HG03103 (cell line): ENCODE measurements around the gene MT1F.
"Not testable (repeated sequence)": the region's sequence is repeated elsewhere in the genome, so short reads cannot be mapped to it uniquely, and the experiment has no call there.

Source experiments
- ATAC-seq: cut with Tn5 transposase; IDR thresholded peaks from one replicate; pipeline ENCODE4 v1.9.1; 2021; ENCODE audit warnings: low read depth; ENCODE audit not compliant: unreplicated experiment

Gene MT1F

DNA sequence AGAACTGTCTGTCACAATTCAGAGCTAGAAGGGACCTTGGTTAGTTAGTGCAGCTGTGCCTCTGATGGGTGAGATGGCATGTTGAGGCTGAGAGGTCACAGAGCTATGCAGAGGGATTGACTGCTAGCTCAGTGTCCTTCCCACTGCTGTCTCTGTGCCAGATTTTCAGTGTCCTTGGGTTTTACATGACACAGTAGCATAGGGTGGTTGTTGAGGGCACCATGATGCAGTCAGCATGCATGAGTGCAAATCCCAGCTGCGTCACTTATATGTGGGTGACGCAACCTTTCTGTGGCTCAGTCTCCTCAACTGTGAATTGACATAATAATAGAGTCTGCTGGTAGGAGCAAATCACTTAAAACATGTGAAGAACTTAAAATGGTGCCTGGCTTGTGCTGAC is 16.6 kb upstream of the MT1F start:
- no peak for ATAC-seq

GRCh38 chr16:56643080-56643778 is 14.5 kb upstream of the MT1F start:
- ATAC-seq = no peak

DNA sequence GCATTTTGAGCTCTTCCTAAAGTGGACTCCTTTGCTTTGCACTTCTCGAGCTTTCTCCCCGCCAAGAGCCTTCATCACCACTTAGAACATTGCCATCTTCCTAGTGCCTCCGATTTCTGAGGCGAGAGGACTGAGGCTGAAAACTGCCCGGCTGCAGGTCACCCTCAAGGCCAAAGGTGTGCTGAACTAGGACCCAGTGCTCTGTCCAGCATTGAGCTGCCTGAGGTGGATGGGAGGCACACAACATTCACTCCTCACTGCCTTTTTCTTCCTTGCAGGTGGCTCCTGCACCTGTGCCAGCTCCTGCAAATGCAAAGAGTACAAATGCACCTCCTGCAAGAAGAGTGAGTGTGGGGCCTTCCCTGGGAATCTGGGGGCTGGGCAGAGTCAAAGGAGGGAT is 13.9 kb upstream of the MT1F start:
- ATAC-seq = no peak

- no peak for ATAC-seq
Measured at GRCh38 chr16:56645311-56645710, 12.4 kb upstream of the MT1F start.

DNA sequence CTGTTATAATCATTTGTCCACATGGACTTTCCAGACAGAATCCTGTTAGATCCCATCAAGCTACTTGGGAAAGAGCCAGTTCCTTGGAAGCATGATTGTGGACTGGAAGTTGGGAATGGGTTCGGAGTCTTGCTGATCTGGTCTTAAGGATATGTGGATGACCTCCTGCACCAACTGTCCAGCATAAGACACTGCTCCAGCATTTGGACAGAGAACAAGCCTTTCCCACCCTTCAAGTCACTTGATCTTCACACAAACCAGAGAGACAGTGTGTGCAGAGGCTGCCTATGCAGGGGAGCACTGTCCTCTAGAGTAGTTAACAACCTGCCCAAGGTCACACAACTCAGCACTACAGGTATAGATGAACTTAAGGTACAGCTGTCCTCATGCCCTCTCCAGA is 11.9 kb upstream of the MT1F start:
- ATAC-seq = no peak

DNA sequence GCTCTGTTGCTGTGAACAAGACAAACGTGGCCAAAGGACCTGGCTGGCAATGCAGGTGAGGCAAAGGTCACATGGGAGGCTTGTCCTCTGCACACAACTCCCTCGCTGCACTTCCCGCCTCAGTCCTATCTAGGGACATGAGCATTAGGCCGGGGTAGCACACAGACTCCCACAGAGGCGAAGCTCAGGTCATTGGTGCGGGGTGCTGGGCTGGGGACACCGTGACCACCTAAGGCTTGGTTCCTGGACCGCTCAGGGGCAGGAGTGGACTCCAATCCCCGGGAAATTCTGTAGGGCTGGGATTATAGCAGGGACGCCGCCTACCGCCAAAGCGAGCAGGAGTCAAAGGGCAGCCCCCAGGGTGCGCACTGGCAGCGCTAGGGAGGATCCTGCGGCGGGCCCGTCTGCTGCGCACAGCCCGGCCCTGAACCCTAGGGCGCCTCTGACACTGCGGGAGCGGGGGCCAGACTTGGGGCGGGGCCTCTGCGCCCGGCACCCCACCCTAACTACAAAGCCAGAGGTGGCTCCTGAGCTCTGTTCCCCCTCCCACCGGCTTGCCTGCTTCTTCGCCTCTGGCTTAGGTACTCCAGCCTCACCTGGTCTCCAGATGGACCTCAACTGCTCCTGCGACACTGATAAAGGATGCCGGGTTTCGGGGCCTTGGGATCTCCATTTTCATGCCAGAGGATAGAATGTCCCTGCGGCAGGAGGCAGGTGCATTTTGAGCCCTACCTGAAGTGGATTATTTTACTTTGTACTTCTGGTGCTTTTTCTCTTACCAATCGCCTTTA is 9.9 kb upstream of the MT1F start:
- no peak for ATAC-seq

DNA sequence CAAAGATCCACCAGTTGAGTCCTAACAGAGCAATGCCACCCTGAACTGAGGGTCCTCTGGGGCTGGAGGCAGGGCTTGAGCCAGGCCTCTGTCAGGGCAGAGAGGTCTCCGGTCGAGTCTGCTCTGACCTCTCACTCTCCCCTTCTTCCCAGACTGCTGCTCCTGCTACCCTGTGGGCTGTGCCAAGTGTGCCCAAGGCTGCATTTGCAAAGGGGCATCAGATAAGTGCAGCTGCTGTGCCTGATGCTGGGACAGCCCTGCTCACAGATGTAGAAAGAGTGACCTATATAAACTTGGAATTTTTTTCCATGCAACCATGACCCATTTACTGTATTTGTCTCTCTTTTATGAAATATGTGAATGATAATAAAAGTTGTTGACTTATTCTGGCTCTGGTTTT is 8.5 kb upstream of the MT1F start:
- ATAC-seq = no peak

- ATAC-seq = no peak
Measured at GRCh38 chr16:56649820-56650219, 7.9 kb upstream of the MT1F start.

DNA sequence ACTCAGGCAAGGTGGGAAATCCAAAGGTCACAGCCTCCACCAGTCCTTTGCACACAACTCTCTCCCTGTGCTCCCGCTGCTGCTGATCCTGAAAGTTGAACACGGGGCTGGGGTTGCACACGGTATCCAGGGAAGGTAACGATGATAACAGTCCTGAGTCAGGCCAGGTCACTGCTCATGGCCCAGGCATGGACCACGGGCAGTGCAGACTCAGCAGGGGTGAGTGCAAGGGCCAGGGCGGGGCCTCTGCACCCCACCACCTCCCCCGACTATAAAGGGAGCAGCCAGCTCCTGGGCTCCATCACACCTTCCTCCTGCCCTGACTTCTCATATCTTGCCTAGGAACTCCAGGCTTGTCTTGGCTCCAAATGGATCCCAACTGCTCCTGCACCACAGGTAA is 6.2 kb upstream of the MT1F start, which contains the start of gene MT1B:
MT1B (plus strand) TSS at position 301 of the 400 bp plus-strand sequence; CDS start at position 369, 68 bp downstream.
- ATAC-seq = no peak

DNA sequence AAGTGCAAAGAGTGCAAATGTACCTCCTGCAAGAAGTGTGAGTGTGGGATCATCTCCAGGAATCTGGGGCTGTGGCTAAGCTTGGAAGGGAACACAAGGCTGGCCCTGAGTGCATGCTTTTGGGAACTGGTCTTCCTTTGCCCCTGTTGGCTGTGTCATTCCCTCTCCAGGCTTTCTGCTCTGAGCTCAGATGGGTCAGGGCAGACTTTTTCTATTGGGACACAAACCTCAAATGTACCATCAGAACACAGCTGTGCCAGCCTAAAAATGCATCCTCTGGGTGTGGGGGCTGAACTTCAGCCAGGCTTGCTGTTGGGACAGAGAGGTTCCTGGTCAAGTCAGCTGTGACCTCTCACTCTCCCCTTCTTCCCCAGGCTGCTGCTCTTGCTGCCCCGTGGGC is 5.2 kb upstream of the MT1F start:
- ATAC-seq = no peak

DNA sequence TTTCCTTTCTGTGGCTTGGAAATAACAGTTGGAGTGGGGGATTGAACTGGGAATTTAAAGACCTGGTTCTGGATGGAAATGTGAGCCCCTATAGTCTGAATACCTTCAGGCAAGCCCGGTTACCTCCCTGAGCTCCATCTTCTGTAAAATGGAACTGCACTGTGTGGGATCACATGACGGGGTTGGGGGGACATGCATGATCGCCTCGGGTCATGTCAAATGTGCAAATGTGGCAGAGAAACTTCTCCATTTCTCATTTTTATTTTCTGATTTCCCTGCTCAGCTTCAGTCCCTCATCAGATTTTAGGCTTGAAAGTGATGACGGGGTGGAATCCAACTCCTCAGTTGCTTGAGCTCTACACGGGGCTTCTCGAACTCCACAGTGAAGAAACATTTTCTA is 4.5 kb upstream of the MT1F start:
- ATAC-seq = no peak

DNA sequence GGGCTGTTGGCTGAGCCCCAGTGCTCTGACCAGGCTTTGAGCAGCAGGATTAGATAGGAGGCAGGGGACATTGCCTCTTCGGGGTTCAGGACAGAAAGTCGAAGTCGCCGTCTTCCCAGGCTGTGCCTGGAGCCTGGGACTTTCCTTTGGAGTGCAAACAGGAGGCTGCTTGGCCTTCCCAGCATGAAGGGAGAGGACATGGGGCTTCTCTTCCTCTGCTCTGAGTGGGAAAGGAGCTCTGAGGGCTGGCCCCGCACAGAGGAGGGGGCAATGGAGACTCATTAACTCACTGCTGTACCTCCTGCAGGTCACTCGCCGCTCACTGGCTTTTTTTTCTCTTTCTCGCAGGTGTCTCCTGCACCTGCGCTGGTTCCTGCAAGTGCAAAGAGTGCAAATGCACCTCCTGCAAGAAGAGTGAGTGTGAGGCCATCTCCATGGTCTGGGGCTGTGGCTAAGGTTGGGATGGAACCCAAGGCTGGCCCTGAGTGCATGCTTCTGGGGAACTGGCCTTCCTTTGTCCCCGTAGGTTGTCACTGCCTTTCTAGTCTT is 642 bp downstream of the MT1F start:
- no peak for ATAC-seq

DNA sequence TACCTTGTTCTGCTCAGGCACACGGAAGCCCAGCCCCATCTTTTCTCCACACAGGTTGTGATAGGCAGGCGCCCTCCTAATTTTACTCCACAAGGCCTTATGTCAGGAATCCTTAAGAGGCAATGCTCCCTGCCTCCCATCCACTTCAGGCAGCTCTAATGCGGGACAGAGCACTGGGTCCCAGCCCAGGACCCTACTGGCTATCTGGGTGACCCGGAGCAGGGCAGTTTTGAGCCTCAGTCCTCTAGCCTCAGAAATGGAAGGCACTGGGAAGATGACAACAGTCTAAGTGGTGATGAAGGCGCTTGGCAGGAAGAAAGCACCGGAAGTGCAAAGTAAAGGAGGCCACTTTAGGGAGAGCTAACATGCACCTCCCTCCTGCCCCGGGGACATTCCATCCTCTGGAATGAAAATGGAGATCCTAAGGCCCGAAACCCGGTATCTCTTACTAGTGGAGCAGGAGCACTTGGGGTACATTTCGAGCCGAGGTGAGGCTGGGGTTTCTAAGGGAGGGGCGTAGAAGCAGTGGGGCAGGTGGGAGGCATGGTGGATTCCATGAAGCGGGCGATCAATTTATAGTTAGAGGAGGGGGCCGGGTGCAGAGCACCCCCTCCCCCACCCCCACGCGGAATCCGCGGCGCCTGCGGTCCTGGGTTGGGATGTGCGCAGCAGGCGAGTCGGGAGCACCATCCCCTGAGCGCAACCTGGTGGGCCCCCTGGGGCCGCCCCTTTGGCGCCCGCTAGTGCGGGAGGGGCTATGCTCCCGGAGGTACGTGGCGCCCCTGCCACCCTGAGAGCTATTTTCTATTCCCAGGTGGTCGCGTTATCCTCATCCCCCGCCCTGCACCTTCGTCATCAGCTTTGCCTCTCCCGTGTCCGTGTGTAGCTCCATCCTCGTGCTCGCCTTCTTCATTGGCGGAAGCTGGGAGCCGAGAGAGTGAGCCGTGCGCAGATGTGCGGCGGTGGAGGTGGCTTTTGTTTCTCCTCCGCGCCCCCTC is 4.9 kb downstream of the MT1F start:
- no peak for ATAC-seq

DNA sequence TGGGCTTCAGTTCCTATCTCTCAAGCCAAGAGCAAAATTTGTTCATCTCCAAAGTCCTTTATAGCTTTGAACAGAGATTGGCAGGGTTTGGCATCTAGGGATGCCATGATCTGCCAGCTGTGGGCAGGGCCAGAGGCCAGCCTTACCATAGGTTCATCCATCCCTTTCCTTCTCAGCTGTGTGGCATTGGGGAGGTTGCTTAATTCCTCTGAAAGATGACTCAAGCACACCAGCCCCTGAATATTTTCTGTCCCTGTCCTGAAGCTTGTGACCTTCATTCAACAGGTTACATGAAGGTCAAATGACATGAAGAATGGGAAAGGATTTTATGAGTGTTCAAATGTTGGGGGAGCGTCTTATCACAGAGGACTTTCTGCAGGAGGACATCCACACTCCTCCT is 6.7 kb downstream of the MT1F start:
- no peak for ATAC-seq

GRCh38 chr16:56665286-56666261 is 7.8 kb downstream of the MT1F start:
- ATAC-seq = not testable (repeated sequence)

DNA sequence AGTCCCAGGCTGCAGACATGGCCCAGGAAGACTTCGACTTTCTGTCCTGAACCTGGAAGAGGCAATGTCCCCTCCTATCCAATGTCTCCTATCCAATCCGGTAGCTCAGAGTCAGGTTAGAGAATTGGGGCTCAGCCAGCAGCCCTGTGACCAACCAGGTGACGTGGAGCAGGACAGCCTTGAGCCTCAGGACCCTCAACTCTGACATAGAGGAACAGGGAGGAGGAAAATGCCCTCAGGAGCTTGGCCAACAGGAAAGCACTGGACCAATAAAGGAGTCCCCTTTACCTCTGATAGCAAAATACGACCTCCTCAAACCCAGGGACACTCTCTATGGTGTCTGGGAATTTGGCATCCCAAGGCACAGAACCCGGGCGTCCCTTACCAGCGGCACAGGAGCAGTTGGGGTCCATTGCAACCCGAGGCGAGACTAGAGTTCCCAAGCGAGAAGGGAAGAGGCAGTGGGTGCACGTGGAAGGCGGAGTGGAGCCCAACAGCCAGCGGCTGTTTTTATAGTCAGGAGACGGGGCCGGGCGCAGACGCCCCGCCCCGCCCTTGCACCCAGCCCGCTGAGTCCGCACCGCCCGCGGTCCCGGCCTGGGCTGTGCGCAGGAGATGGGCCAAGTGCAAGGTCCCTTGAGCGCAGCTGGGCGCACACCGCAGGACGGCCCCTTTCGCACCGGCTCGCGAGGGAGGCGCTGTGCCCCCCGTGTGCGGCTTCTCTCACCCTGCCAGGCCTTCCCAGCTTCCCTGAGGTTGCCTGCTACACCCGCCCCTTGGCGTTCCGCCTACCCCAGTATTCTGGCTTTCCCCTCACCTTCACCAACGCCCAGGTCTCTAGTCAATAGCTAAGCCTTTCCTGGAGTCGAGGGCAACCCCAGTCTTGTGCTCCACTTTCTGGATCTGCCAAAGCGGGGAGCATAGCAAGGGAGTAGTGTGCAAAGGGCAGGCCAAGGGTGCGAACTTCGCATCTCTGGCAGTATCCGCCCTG is 10.1 kb downstream of the MT1F start, which contains the start of gene MT1G:
MT1G (minus strand) TSS at position 485 of the 991 bp plus-strand sequence; CDS start at position 413, 72 bp downstream.
- no peak for ATAC-seq

DNA sequence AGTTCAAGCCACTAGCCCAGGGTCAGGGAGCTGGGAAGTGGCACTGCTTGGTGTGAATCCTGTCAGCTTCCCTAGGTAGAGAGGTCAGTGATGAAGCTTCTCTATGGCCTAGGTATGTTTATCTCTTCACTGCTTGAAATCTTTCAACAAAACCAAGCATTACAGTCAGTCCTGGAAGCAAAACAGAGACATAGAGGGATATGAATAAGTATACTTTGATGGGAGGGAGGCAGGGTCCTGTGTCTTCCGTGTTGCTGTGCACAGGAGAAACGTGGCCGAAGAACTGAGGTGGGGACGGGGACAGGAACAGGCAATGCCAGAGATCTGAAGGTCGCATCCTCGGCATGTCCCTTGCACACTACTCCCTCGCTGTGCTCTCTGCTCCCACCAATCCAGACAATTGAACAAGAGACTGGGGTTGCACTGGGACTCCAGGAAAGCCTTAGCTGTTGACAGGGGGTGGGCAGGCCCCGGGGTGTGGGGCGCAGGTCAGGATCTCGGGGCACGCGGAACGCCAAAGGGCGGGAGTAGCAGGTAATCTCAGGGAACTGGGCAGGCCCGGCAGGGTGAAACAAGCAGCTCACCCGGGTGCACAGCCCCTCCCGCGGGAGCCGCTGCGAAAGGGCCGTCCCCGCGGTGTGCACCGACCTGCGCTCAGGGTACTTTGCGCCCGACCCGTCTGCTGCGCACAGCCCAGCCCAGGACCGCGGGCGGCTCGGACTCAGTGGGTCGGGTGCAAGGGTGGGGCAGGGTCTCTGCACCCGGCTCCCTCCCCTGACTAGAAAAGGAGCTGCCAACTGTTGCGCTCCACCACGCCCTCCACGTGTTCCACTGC is 11.5 kb downstream of the MT1F start, which contains the start of gene MT1H:
MT1H (plus strand) TSS at position 810 of the 835 bp plus-strand sequence. CDS start 71 bp downstream, outside the sequence.
- no peak for ATAC-seq
